T-helper 17 cell (primary cell): Measurements from ENCODE around the gene TMOD2. TPM values are rescaled to one million over a fixed set of nuclear protein-coding genes. Genes with fewer than 3 reads are reported as not detected.

Source experiments
- total RNA-seq, 4 donors: library from RNA in 2 of 4; stranded (reverse) in 2 of 4; gene quantifications; one replicate each; pipeline ENCODE4 v1.2.3 and lab custom pipeline; 2022 to 2026

Gene TMOD2
- total RNA-seq, 2 donors from 2014 or later: 8.0 to 9.5 TPM

Other genes starting within 250 kb of the TMOD2 start
- 1 to 10 TPM; 5.5 to 7.5 TPM for gene DMXL2, start 128.8 kb upstream of the TMOD2 start, total RNA-seq
- not detected for gene SCG3, start 70.1 kb upstream of the TMOD2 start, total RNA-seq
- 10 to 100 TPM; 17.6 to 21.8 TPM for gene LYSMD2, start 13.9 kb upstream of the TMOD2 start, total RNA-seq
- gene TMOD3, start 78.1 kb downstream of the TMOD2 start, total RNA-seq: 10 to 100 TPM; 48.1 to 58.1 TPM
- 1 to 10 TPM; 8.8 to 9.4 TPM for gene LEO1, start 220.2 kb downstream of the TMOD2 start, total RNA-seq